Neural crest cell (in vitro differentiated cells): ENCODE results near the gene TSPEAR. TPM values are rescaled to one million over a fixed set of nuclear protein-coding genes. Genes with fewer than 3 reads are reported as not detected.
"Not testable (repeated sequence)": the region's sequence is repeated elsewhere in the genome, so short reads cannot be mapped to it uniquely, and the experiment has no call there.

Experiments used
- DNase-seq: peaks from one replicate; pipeline ENCODE4 v3.0.0; 2021; ENCODE audit warnings: low read depth, mixed read lengths, low spot score
- H3K27ac Mint-ChIP-seq: one replicate; pipeline ENCODE4 v1.8.0; 2021; ENCODE audit warnings: mild to moderate bottlenecking, mixed read lengths; ENCODE audit not compliant: unreplicated experiment
- H3K27me3 Mint-ChIP-seq: 2 replicates; pipeline ENCODE4 v1.8.0; 2021; ENCODE audit warnings: low read depth, mild to moderate bottlenecking, mixed read lengths
- H3K36me3 Mint-ChIP-seq: 2 replicates; pipeline ENCODE4 v1.8.0; 2021; ENCODE audit warnings: low read depth, mild to moderate bottlenecking, mixed read lengths
- H3K4me1 Mint-ChIP-seq: 2 replicates; pipeline ENCODE4 v1.8.0; 2021; ENCODE audit warnings: mixed read lengths
- H3K4me3 Mint-ChIP-seq: one replicate; pipeline ENCODE4 v1.8.0; 2021; ENCODE audit warnings: mild to moderate bottlenecking, mixed read lengths
- H3K9me3 Mint-ChIP-seq: 2 replicates; pipeline ENCODE4 v1.8.0; 2021; ENCODE audit warnings: mixed read lengths
- total RNA-seq: library from RNA; stranded (reverse); gene quantifications from 2 replicates; pipeline ENCODE4 v1.2.1, GENCODE V29; 2021
- TF ChIP-seq, protein P1 (sequence below): fragments of 200-600 bp; sonication (generic); conservative IDR thresholded peaks from 2 replicates; pipeline ENCODE4 v1.5.0; 2021; ENCODE audit warnings: antibody characterized with exemption, mild to moderate bottlenecking

Gene TSPEAR
- total RNA-seq, 1 donor from 2014 or later: not detected

DNA sequence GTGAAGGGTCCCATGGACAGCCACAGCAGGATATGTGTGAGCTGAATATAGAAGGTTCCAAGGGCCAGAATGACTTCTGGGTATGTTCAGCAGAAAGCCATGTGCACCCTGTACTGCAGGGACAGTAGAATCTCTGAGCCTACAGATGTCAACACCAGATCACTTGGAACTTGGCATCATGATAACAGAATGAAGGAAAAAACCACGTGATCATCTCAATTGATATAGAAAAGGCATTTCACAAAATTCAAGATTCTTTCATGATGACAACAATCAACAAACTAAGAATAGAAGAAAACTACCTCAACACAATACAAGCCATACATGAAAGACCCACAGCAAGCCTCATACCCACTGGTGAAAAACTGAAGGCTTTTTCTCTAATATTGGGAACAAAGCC is 43.8 kb downstream of the TSPEAR start:
- Mint-ChIP-seq H3K4me3 (no peak overlapping the region), H3K4me1 (no peaks in the 10 kb centered on the region), H3K27ac (no peak overlapping the region), H3K9me3 (peaks cover 12% of the 10 kb centered on the region), H3K36me3 (peaks cover 8% of the 10 kb centered on the region), H3K27me3 (peaks cover 4% of the 10 kb centered on the region)
- DNase-seq: no peak
- TF ChIP-seq, protein P1, sequence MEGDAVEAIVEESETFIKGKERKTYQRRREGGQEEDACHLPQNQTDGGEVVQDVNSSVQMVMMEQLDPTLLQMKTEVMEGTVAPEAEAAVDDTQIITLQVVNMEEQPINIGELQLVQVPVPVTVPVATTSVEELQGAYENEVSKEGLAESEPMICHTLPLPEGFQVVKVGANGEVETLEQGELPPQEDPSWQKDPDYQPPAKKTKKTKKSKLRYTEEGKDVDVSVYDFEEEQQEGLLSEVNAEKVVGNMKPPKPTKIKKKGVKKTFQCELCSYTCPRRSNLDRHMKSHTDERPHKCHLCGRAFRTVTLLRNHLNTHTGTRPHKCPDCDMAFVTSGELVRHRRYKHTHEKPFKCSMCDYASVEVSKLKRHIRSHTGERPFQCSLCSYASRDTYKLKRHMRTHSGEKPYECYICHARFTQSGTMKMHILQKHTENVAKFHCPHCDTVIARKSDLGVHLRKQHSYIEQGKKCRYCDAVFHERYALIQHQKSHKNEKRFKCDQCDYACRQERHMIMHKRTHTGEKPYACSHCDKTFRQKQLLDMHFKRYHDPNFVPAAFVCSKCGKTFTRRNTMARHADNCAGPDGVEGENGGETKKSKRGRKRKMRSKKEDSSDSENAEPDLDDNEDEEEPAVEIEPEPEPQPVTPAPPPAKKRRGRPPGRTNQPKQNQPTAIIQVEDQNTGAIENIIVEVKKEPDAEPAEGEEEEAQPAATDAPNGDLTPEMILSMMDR: no peak

DNA sequence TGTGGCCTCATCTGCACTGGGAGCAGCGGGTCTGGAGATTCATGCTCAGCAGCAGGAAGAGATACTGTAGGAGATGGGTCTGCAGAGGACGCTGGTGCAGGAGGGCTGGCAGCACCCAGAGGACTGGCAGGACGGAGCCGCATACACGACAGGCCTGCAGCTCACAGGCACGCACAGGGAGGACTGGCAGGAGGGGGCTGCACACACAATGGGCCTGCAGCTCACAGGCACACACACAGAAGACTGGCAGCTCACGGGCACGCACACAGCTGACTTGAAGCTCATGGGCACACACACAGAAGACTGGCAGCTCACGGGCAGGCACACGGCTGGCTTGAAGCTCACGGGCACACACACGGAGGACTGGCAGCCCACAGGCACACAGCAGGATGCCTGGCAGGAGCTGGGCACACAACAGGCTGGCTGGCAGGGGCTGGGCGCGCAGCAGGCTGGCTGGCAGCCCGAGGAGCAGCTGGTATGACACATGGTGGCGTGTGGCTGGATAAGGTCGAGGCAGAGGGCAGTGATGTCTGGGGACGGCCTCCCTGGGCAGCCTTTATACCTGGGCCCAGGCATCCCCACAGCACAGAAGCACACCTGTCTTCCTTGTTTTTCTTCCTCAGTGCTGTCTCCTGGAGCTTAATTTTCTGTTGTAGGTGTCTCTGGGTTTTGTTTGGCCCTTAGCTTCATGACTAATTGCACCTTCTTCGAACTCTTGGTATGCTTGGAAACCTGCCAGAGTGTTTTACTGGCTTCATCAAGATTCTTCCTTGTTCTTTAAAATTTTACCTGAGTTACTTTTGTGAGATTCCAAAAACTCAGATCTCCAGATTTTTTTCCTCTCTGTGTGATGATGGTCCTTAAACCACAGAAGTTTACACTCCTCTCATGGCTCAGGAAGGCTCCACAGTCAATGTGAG is 44.7 kb downstream of the TSPEAR start, which contains the start of gene KRTAP12-2:
Gene KRTAP12-2, minus strand, starts transcription at position 527 of the 920 bp plus-strand sequence. Its CDS starts 41 bp downstream, at position 486.
- Mint-ChIP-seq H3K36me3 (peaks cover 8% of the 10 kb centered on the region), H3K4me1 (peaks cover under 1% of the 10 kb centered on the region), H3K27me3 (peaks cover 4% of the 10 kb centered on the region), H3K4me3 (no peak within 1 kb of the TSS), H3K9me3 (peaks cover 18% of the 10 kb centered on the region), H3K27ac (no peak within 1 kb of the TSS)
- TF ChIP-seq, protein P1: no peak
- DNase-seq: no peak

DNA sequence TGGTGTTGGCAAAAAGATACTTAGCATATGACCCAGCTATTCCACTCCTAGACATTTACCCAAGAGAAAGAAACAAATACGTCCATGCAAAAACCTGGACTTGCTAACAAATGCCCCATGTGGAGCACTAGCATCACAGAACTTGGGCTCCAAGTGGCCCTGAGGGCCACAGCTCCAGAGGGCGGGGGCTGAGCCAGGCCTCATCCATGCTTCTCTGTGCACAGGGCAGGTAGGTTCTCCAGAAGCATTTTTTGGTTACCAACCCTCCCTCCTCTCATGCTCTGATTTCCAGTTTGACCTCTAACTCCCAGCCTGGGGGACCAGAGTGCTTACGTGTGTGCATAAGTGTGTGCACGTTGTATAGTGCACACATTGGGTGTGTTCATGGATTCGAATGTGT is 46.7 kb downstream of the TSPEAR start:
- H3K27ac Mint-ChIP-seq: no peak overlapping the region
- TF ChIP-seq, protein P1: no peak
- peaks cover 18% of the 10 kb centered on the region for H3K9me3 Mint-ChIP-seq
- DNase-seq: no peak
- H3K36me3 Mint-ChIP-seq: peaks cover 5% of the 10 kb centered on the region
- H3K4me1 Mint-ChIP-seq: peaks cover 4% of the 10 kb centered on the region
- no peak overlapping the region for H3K4me3 Mint-ChIP-seq
- peaks cover 4% of the 10 kb centered on the region for H3K27me3 Mint-ChIP-seq

DNA sequence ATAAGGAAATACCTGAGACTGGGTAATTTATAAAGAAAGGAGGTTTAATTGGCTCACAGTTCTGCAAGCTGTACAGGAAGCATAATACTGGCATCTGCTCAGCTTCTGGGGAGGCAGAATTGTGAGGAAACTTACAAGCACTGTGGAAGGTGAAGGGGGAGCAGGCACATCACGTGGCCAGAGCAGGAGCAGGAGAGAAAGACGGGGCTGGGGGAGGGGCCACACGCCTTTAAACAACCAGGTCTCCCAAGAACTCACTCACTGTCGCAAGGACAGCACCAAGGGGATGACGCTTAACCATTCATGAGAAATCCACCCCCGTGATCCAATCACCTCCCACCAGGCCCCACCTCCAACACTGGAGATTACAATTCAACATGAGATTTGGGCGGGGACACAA is 49.8 kb downstream of the TSPEAR start:
- H3K4me1 Mint-ChIP-seq: peaks cover 13% of the 10 kb centered on the region
- not testable (repeated sequence) for H3K27ac Mint-ChIP-seq, H3K4me3 Mint-ChIP-seq

DNA sequence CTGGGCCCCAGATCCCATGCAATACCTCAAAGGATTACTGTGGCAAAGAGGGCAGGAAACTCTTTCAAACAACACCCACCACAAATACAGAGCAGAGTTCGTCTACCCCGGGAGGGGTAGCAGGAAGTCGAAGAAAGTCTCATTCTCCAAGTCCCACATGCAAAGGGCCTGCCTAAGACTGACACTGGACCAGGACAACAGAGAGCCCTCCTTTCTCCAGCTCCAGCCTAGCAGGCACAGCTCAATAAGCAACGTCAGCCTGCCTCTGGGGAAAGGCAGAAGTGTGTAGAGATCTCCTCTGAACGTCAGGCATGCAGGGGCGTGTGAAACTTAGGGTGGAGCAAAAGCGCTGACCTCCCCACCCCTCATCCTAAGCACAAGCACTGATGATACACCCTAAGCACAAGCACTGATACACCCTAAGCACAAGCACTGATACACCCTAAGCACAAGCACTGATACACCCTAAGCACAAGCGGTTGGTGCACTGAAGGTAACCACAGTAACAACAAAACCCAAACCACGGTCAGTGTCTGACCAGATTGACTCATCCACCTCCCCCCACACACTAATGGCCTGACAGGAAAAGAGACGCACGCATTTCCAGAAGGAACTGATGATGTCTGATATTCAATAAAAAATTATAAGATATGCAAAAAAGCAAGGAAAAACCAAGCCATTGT is 52.3 kb downstream of the TSPEAR start:
- Mint-ChIP-seq H3K9me3 (peaks cover 11% of the 10 kb centered on the region), H3K4me1 (peaks cover 13% of the 10 kb centered on the region), H3K4me3 (no peak overlapping the region), H3K36me3 (peaks cover 2% of the 10 kb centered on the region), H3K27ac (no peak overlapping the region), H3K27me3 (no peaks in the 10 kb centered on the region)
- DNase-seq: no peak
- TF ChIP-seq, protein P1: no peak

More for the DNA sequence above, 49.8 kb downstream of the TSPEAR start:
- H3K36me3 Mint-ChIP-seq, DNase-seq, H3K27me3 Mint-ChIP-seq: not testable (repeated sequence)
- peaks cover 17% of the 10 kb centered on the region for H3K9me3 Mint-ChIP-seq

DNA sequence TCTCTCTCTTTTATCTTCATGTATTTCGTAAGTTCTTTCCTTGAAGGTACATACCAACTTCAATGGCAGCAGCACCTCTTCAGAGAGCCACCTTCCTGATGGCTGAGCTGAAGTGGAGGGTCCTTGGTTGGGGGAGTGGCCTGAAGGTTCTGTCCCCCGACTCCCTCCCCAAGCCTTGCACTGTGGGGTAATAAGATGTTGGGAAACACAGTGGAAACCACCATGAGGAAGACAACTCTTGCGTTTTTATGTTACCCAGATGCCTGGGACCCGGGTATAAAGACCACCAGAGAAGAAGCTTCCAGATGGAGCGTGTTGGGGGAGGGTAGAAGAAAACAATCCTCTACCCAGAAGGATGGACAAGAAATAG is 52.8 kb downstream of the TSPEAR start:
- H3K27ac Mint-ChIP-seq: no peak overlapping the region
- TF ChIP-seq, protein P1: no peak
- no peak for DNase-seq
- H3K4me3 Mint-ChIP-seq: no peak overlapping the region
- H3K9me3 Mint-ChIP-seq: peaks cover 11% of the 10 kb centered on the region
- peaks cover 2% of the 10 kb centered on the region for H3K36me3 Mint-ChIP-seq
- H3K4me1 Mint-ChIP-seq: peaks cover 13% of the 10 kb centered on the region
- no peaks in the 10 kb centered on the region for H3K27me3 Mint-ChIP-seq
